ENCODE data around the gene BOLA1. TPM values are rescaled to one million over a fixed set of nuclear protein-coding genes. Genes with fewer than 3 reads are reported as not detected.

The BOLA1 gene
- total and polyA plus RNA-seq, 4 experiments from 2014 or later: 25.2 to 31.4 (median 25.2) TPM

DNA sequence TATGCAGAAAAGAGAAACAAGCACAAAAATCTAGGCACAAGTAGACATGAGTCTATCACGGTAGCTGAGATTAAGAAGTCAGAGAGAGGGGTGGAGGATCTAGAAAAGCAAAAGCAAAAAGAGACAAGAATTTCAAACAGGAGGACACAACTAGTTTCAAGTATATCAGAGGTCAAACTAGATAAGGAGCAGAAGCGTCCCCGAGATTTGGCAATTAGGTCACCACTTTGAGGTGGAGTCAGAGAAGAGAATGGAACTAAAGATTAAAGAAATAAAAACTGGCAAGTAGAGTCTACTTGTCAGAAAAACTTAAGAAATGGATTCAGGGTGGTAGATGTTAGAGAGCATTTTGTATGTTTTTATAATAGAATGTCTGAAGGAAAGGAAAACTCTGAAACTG lies 26.0 kb downstream of the BOLA1 start:
- peaks cover 40% of the 10 kb centered on the region for H3K4me1 ChIP-seq (ENCODE audit: insufficient read depth, low read length)
- no peaks in the 10 kb centered on the region for H3K27me3 Mint-ChIP-seq
- peak overlapping the region; percentile 2 to 97 (median 60) for H3K27ac Mint-ChIP-seq
- H3K4me3 Mint-ChIP-seq: peak overlapping the region; percentile 61 to 98 (median 75)
- H3K27me3 ChIP-seq (ENCODE audit: insufficient read depth, low read length): no peaks in the 10 kb centered on the region
- intact Hi-C loops (cut with micrococcal nuclease): no loop called here
- DNase-seq: no peak
- H3K36me3 ChIP-seq (ENCODE audit: insufficient read depth, low read length): peaks cover 40% of the 10 kb centered on the region
- H3K36me3 Mint-ChIP-seq: peaks cover 44 to 58% of the 10 kb centered on the region in 2 donors
- ChIA-PET POLR2A (ENCODE audit: partially characterized antibody) (interaction anchor here (2.2 to 2.3 kb wide), 2 partner anchors 9 to 38 kb away, joined by 8 to 25 read pairs; a partner anchor contains a TSS), CTCF (ENCODE audit: partially characterized antibody) (interaction anchor here (0.6 kb wide), 1 partner anchor 1172 kb away, joined by 3 read pairs; no protein-coding TSS in a partner anchor)
- no peaks in the 10 kb centered on the region for H3K9me3 ChIP-seq (ENCODE audit: control insufficient read depth in 1 of 2, low read length in 2 of 2)
- H3K27ac ChIP-seq (ENCODE audit: low read depth, low read length): no peak overlapping the region
- peaks cover 28 to 53% (median 41%) of the 10 kb centered on the region in 4 donors for H3K4me1 Mint-ChIP-seq
- H3K9me3 Mint-ChIP-seq: no peaks in the 10 kb centered on the region
- no peak overlapping the region for H3K4me3 ChIP-seq (ENCODE audit: low read length in 2 of 2)

DNA sequence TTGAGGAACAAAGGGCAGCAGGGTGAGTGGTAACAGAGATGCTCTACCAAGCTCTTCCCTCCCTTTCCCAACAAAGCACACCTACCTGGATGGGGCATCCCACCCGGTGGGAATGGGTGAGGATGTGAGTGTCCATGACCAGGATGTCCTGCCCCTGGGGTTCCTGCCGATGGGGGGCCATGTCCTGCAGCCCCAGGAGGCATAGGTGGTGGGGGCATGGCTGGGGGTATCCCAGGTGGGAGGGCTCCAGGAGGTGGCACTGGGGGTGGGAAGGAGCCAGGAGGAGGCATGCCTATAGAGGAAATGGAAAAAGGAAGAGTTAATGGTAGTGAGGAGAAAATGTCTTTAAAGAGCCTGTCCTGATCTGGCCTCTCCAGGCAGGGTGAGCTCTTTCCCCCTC lies 26.4 kb downstream of the BOLA1 start:
- intact Hi-C loops (cut with micrococcal nuclease): no loop called here
- DNase-seq: no peak
- Histone ChIP-seq H3K9me3 (ENCODE audit: control insufficient read depth in 1 of 2, low read length in 2 of 2) (no peaks in the 10 kb centered on the region), H3K27me3 (ENCODE audit: insufficient read depth, low read length) (no peaks in the 10 kb centered on the region), H3K36me3 (ENCODE audit: insufficient read depth, low read length) (peaks cover 40% of the 10 kb centered on the region), H3K27ac (ENCODE audit: low read depth, low read length) (no peak overlapping the region), H3K4me1 (ENCODE audit: insufficient read depth, low read length) (peaks cover 40% of the 10 kb centered on the region), H3K4me3 (ENCODE audit: low read length in 2 of 2) (no peak overlapping the region)
- peaks cover 28 to 53% (median 41%) of the 10 kb centered on the region in 4 donors for H3K4me1 Mint-ChIP-seq
- ChIA-PET CTCF (ENCODE audit: partially characterized antibody) (no interaction called here), POLR2A (ENCODE audit: partially characterized antibody) (interaction anchor here (2.2 to 2.3 kb wide), 2 partner anchors 9 to 38 kb away, joined by 8 to 25 read pairs; a partner anchor contains a TSS)
- H3K4me3 Mint-ChIP-seq: peak overlapping the region; percentile 74 to 98 (median 78)
- H3K36me3 Mint-ChIP-seq: peaks cover 44 to 56% of the 10 kb centered on the region in 2 donors
- no peaks in the 10 kb centered on the region for H3K9me3 Mint-ChIP-seq
- no peaks in the 10 kb centered on the region for H3K27me3 Mint-ChIP-seq
- peak overlapping the region in 6 of 7 donors; percentile 19 to 97 (median 58) for H3K27ac Mint-ChIP-seq

DNA sequence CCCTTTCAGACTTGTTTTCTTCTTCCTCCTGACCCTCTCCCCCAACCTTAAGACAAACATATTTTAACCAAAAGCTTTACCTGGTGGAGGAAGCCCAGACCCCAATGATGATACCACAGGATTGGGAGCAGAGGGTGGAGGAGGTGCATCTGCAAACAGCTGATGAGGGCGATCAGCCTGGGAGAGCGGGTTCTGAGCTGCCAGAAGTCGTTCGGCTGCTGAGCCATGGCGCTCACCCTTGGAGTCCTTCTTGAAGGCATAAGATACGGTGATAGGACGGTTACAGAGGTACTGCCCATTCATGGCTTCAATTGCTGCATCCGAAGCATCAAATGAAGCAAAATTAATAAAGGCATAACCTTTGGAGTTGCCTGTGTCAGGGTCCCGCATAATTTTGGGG lies 26.9 kb downstream of the BOLA1 start:
- H3K36me3 ChIP-seq (ENCODE audit: insufficient read depth, low read length): peaks cover 40% of the 10 kb centered on the region
- no peaks in the 10 kb centered on the region for H3K9me3 Mint-ChIP-seq
- peaks cover 0 to under 1% of the 10 kb centered on the region in 2 donors for H3K27me3 Mint-ChIP-seq
- no peaks in the 10 kb centered on the region for H3K9me3 ChIP-seq (ENCODE audit: control insufficient read depth in 1 of 2, low read length in 2 of 2)
- H3K27ac ChIP-seq (ENCODE audit: low read depth, low read length): no peak overlapping the region
- peak overlapping the region; percentile 50 to 98 (median 84) for H3K4me3 Mint-ChIP-seq
- H3K27ac Mint-ChIP-seq: peak overlapping the region in 5 of 7 donors; percentile 19 to 97 (median 57)
- H3K4me3 ChIP-seq (ENCODE audit: low read length in 2 of 2): peak overlapping the region in 1 of 2 donors; percentile 86
- ChIA-PET POLR2A (ENCODE audit: partially characterized antibody) (interaction anchor here (0.5 to 2.3 kb wide), 3 partner anchors 10 to 374 kb away, joined by 4 to 25 read pairs (median 8); a partner anchor contains a TSS), CTCF (ENCODE audit: partially characterized antibody) (no interaction called here)
- peaks cover 44 to 56% of the 10 kb centered on the region in 2 donors for H3K36me3 Mint-ChIP-seq
- intact Hi-C loops (cut with micrococcal nuclease): no loop called here
- H3K27me3 ChIP-seq (ENCODE audit: insufficient read depth, low read length): no peaks in the 10 kb centered on the region
- no peak for DNase-seq
- H3K4me1 ChIP-seq (ENCODE audit: insufficient read depth, low read length): peaks cover 40% of the 10 kb centered on the region
- H3K4me1 Mint-ChIP-seq: peaks cover 28 to 53% (median 41%) of the 10 kb centered on the region in 4 donors

DNA sequence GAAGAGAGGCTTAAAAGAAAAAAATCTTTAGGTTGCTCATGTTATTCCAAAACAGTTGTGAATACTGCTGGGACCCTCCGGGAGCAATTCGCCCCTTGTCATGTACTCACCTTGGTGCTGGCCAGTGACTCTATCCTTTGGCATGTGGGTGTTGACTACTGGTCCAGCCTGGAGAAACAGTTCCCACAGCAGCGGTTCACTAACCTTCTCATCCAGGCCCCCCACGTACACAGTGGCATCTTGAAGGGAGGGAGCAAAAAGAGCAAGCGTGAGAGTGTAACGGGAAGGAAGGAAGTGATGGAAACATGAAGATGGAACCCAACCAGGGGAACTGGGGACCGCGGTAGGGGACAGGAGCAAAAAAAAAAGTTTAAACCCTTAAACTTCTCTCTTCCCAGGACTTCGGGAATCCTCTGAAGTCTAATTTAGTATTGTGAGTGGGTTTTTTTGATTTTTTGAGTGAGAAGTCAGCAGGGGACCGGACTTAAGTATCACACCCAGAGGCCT lies 27.7 kb downstream of the BOLA1 start:
- peaks cover 40% of the 10 kb centered on the region for H3K4me1 ChIP-seq (ENCODE audit: insufficient read depth, low read length)
- H3K27ac ChIP-seq (ENCODE audit: low read depth, low read length): peak overlapping the region; percentile 87
- H3K36me3 ChIP-seq (ENCODE audit: insufficient read depth, low read length): peaks cover 40% of the 10 kb centered on the region
- H3K27me3 Mint-ChIP-seq: peaks cover under 1 to 3% of the 10 kb centered on the region in 2 donors
- H3K27me3 ChIP-seq (ENCODE audit: insufficient read depth, low read length): no peaks in the 10 kb centered on the region
- H3K9me3 ChIP-seq (ENCODE audit: control insufficient read depth in 1 of 2, low read length in 2 of 2): no peaks in the 10 kb centered on the region
- intact Hi-C loops (cut with micrococcal nuclease): loop anchor here (1.0 kb wide), 3 partner anchors 12 to 40 kb away; partner anchors contain the start of gene BOLA1
- no peaks in the 10 kb centered on the region for H3K9me3 Mint-ChIP-seq
- POLR2A ChIA-PET (ENCODE audit: partially characterized antibody): interaction anchor here (2.2 to 6.6 kb wide), 2 partner anchors 11 to 39 kb away, joined by 8 to 176 read pairs; a partner anchor contains a TSS
- H3K4me3 Mint-ChIP-seq: peak overlapping the region; percentile 90 to 98 (median 96)
- H3K4me1 Mint-ChIP-seq: peaks cover 28 to 53% (median 41%) of the 10 kb centered on the region in 4 donors
- H3K27ac Mint-ChIP-seq: peak overlapping the region; percentile 95 to 98 (median 97)
- CTCF ChIA-PET (ENCODE audit: partially characterized antibody): no interaction called here
- H3K4me3 ChIP-seq (ENCODE audit: low read length in 2 of 2): peak overlapping the region; percentile 80 to 86
- H3K36me3 Mint-ChIP-seq: peaks cover 37 to 50% of the 10 kb centered on the region in 2 donors
- DNase-seq: no peak

DNA sequence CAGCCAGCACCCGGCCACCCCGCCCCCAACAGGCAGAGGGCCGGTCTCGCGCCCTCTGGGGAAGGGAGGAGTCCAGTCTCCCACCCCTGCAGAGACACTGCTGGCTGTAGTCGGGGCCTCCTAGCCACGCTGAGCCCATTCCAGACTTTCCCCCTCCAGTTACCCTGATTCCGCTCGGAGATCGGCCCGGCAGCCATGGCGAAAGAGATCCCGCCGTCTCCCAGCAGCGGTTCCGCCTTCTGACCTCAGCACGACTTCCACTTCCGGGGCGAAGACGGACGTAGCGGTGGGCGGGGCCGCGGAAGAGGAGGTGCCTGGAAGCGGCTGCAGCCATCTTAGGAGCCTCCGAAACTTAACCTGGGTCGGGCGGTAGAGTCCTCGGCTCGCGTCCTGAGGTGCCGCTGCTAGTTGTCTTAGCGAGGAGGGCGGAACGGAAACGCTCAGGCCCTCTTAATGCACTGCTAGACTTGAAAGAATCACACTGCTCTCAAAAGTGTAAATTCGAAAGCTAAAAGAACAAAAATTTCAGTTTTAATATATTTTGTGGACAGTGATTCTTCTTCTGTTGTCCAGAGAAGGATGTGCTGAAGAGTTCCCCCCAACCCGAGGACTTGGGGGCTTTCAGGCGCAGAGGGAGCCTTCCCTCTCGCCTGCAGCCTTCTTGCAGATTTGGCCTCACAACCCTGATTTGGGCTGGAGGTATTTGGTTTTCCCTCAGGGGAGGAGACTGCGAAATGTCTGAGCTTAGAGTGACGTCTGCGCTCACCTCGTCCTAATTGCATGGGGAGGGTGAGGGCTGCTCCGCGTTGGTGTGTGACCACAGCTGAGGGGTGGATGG lies 28.4 kb downstream of the BOLA1 start, which contains the start of gene SF3B4:
TSS of gene SF3B4 (minus strand) at position 241 of the 838 bp plus-strand sequence. CDS start at position 197, 44 bp downstream.
- intact Hi-C loops (cut with micrococcal nuclease): loop anchor here (1.0 kb wide), 3 partner anchors 12 to 40 kb away; partner anchors contain the start of gene BOLA1
- peaks cover 40% of the 10 kb centered on the region for H3K4me1 ChIP-seq (ENCODE audit: insufficient read depth, low read length)
- H3K27me3 Mint-ChIP-seq: peaks cover 3% of the 10 kb centered on the region in 2 donors
- H3K4me3 ChIP-seq (ENCODE audit: low read length in 2 of 2): peak within 1 kb of the TSS; percentile 80 to 86
- no peaks in the 10 kb centered on the region for H3K9me3 Mint-ChIP-seq
- H3K27ac ChIP-seq (ENCODE audit: low read depth, low read length): peak within 1 kb of the TSS; percentile 87
- DNase-seq: peak; percentile 93 to 97 (median 94)
- H3K9me3 ChIP-seq (ENCODE audit: control insufficient read depth in 1 of 2, low read length in 2 of 2): no peaks in the 10 kb centered on the region
- CTCF ChIA-PET (ENCODE audit: partially characterized antibody): interaction anchor here (1.0 to 2.2 kb wide), 4 partner anchors 34 to 259 kb away, joined by 3 to 13 read pairs (median 6); a partner anchor contains a TSS
- peak within 1 kb of the TSS; percentile 95 to 98 (median 97) for H3K27ac Mint-ChIP-seq
- H3K27me3 ChIP-seq (ENCODE audit: insufficient read depth, low read length): no peaks in the 10 kb centered on the region
- H3K4me3 Mint-ChIP-seq: peak within 1 kb of the TSS; percentile 90 to 98 (median 96)
- H3K4me1 Mint-ChIP-seq: peaks cover 28 to 53% (median 41%) of the 10 kb centered on the region in 4 donors
- H3K36me3 ChIP-seq (ENCODE audit: insufficient read depth, low read length): peaks cover 36% of the 10 kb centered on the region
- H3K36me3 Mint-ChIP-seq: peaks cover 32 to 45% of the 10 kb centered on the region in 2 donors
- POLR2A ChIA-PET (ENCODE audit: partially characterized antibody): interaction anchor here (0.8 to 6.6 kb wide), 26 partner anchors 9 to 702 kb away, joined by 3 to 176 read pairs (median 5); partner anchors contain the start of genes APH1A, BOLA1, ENSA and OTUD7B

DNA sequence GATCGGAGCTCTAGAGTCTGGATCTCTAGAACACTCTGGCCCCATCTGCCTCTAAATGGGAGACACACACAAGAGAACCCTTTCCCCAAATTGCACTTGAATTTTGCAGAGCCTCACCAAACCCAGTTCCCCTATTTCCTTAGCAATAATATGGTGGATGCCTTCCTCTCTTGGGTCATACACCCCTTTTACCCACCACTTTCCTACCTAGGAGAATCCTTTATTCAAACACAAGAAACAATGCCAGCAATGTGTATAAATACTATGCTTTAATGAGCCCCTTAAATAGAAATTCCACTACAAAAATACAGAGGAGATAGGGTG lies 29.0 kb downstream of the BOLA1 start:
- no peaks in the 10 kb centered on the region for H3K9me3 Mint-ChIP-seq
- CTCF ChIA-PET (ENCODE audit: partially characterized antibody): interaction anchor here (1.0 to 2.2 kb wide), 4 partner anchors 34 to 258 kb away, joined by 3 to 13 read pairs (median 6); a partner anchor contains a TSS
- H3K27me3 Mint-ChIP-seq: peaks cover 3% of the 10 kb centered on the region in 2 donors
- no peak for DNase-seq
- Histone ChIP-seq H3K27ac (ENCODE audit: low read depth, low read length) (peak overlapping the region; percentile 87), H3K4me3 (ENCODE audit: low read length in 2 of 2) (peak overlapping the region; percentile 80 to 86), H3K27me3 (ENCODE audit: insufficient read depth, low read length) (no peaks in the 10 kb centered on the region), H3K9me3 (ENCODE audit: control insufficient read depth in 1 of 2, low read length in 2 of 2) (no peaks in the 10 kb centered on the region), H3K4me1 (ENCODE audit: insufficient read depth, low read length) (peaks cover 40% of the 10 kb centered on the region), H3K36me3 (ENCODE audit: insufficient read depth, low read length) (peaks cover 30% of the 10 kb centered on the region)
- H3K27ac Mint-ChIP-seq: peak overlapping the region; percentile 95 to 98 (median 97)
- H3K36me3 Mint-ChIP-seq: peaks cover 28 to 39% of the 10 kb centered on the region in 2 donors
- H3K4me3 Mint-ChIP-seq: peak overlapping the region; percentile 90 to 98 (median 96)
- intact Hi-C loops (cut with micrococcal nuclease): no loop called here
- POLR2A ChIA-PET (ENCODE audit: partially characterized antibody): interaction anchor here (0.8 to 6.6 kb wide), 26 partner anchors 10 to 701 kb away, joined by 3 to 176 read pairs (median 5); partner anchors contain the start of genes APH1A, BOLA1, ENSA and OTUD7B
- peaks cover 26 to 53% (median 40%) of the 10 kb centered on the region in 4 donors for H3K4me1 Mint-ChIP-seq

Data from CD4-positive, alpha-beta memory T cell (primary cell).